HG03378 (cell line): ENCODE results near the gene HSD3B1.
"Not testable (repeated sequence)": the region's sequence is repeated elsewhere in the genome, so short reads cannot be mapped to it uniquely, and the experiment has no call there.

Source experiments
- ATAC-seq: cut with Tn5 transposase; IDR thresholded peaks from one replicate; pipeline ENCODE4 v1.9.1; 2021; ENCODE audit warnings: mild to moderate bottlenecking, moderate library complexity; ENCODE audit not compliant: unreplicated experiment

The HSD3B1 gene

DNA sequence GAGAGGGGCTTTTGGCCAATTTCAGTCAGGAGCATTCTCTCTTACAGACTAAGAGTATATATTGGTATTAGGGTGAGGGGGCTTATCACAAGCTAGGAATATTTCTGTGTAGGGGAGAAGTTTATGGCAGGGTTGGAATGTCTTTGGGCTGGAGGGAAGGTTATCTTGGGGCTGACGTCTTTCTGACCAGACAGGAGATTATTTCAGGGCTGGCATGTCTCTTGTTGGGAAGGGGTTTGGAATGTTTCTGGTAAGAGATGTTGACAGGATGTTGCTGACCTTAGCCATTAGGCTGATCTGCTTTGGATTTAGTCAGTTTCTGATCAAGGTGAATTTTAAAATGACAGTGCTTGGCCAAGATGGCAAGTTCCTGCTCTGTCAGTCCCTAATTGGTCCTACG, 17.8 kb upstream of the HSD3B1 start:
- no peak for ATAC-seq

- no peak for ATAC-seq
These were observed 16.1 kb upstream of the HSD3B1 start for GRCh38 chr1:119490925-119491324.

- no peak for ATAC-seq
These were observed 14.2 kb upstream of the HSD3B1 start for GRCh38 chr1:119492763-119493162.

DNA sequence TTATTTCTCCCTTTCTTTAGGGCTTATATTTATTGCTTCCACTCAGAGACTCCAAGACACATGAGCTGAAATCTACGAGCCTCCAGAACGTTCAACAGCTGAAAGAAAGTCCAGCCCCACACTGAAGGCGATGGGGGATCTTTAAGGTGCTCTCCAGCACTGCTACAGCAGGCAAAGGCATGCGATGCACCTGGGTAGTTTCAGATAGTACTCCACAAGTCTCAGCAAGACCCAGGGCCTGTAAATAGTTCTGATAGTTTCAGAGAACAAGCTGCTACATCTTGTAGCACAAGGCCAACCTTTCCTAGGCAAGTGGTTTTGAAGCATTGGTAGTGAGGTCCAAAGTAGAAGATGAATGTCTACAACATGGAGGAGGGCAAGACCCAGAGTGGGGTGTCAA, 2.2 kb upstream of the HSD3B1 start:
- no peak for ATAC-seq

- ATAC-seq, result no peak
These were observed 3.0 kb downstream of the HSD3B1 start for GRCh38 chr1:119510046-119510445.

DNA sequence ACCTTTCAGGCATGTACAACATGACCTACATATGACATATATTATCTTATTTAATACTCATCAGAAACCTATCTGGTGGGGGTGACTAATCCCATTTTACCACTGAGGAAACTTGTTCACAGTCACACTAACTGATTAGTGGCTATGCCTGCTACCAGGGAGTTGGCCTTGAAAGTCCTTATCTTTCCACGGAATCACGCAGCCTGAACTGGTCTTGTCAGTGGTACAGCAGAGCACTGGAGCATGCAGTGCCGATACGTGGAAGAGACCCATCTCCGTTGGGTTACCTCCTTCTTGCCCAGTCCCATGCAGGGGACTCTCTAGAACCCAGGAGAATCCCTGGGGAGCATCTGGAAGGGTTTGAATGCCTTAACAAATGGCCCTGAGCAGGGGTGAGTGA, 8.2 kb downstream of the HSD3B1 start:
- ATAC-seq, result no peak

DNA sequence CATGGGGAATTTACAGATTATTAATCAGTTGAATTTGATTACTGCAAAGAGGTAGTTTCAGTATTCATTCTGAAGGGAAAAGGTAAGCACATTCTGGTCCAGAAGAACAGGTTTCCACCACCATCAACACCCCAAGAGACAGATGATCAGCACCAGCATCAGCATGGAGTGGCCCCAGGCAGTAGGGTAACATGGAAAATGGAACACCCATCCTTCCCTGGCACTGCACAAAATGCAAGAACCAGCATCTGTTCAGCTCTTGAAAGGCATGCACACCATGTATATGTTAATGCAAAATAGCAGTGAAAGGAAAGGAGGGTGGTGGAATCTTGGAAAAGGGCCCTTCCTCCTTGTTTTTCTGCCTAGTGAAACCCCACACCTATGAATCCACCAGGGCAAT, 9.2 kb downstream of the HSD3B1 start:
- ATAC-seq, result no peak

DNA sequence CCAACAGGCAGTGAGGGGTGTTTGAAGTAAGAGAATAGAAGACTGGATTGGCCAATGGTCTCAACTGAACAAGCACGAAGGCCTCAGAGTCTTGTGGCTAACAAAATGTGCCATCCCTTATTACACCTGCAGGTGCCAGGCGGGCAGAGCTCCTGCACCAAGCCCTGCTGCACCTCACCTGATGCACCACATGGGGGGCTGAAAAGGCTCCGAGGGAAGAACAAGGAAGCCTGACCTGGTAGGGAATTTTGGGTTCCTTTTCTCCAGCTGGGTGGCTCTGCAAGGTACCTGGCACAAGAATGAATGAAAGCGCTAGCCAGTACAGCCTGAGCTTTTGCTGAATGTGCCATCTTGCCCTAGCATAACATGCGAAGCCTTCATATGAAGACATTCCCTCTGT, 9.7 kb downstream of the HSD3B1 start:
- ATAC-seq, result no peak

DNA sequence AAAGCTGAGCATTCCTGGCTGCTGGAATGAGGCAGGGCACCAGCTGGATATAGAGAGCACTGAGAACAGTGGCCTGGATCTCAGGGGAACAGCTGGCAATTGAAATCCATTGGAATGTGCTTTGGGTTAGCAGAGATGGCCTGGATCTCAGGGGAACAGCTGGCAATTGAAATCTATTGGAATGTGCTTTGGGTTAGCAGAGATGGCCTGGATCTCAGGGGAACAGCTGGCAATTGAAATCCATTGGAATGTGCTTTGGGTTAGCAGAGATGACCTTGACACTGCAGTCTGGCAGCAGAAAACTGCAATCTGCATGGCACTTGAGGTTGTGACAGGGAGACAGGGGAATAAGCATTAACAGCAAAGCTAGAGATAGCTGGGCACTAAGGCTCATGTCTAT, 10.7 kb downstream of the HSD3B1 start:
- ATAC-seq, result not testable (repeated sequence)

DNA sequence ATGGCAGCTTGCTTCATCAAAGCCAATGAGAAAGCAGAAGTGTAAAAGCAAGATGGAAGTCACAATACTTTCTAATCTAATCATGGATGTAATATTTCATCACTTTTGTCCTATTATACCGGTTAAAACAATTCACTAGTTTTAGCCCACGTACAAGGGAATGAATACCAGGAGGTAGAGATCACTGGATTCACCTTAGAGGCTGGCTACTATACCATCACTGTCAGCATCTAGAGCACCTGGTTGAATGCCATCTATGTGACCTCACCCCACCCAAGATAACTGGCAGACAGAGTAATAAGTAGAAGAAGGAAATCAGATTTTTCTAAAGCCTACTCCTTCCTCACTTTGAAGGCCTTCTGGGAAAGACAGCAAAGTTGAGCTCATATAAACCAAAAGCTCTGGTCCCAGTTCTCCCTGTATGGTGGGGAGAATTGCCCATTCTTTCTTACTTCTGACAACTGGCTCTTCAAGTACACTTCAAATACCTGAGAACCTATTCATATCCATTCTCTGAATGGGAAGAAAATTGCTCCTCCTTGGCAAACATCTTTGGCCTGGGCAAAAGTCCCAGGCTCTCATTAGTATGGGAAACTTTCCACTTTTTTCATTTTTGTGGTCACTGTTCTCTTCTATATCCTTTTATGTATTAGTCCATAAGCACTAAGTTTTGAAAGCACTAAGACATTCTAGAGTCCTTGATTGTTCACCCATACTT, 24.8 kb downstream of the HSD3B1 start:
- no peak for ATAC-seq

GRCh38 chr1:119532324-119532910, 25.4 kb downstream of the HSD3B1 start:
- no peak for ATAC-seq

DNA sequence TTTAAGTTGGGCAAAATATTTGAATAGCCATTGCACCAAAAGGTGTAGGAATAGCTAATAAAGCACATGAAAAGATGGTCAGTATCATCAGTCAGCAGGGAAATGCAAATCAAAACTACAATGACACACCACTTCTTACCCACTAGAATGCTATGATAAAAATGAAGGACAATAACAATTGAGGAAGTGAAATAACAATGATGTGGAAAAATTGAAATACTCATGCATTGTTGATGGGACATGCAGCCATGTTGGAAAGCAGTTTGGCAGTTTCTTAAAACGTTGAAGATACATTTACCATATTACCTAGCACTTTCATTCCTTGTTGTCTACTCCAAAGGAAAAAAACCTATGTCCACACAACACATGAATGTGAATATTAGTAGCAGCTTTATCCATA, 28.4 kb downstream of the HSD3B1 start:
- ATAC-seq, result no peak

GRCh38 chr1:119537966-119538365, 31.0 kb downstream of the HSD3B1 start:
- no peak for ATAC-seq

GRCh38 chr1:119539636-119540035, 32.6 kb downstream of the HSD3B1 start:
- no peak for ATAC-seq

DNA sequence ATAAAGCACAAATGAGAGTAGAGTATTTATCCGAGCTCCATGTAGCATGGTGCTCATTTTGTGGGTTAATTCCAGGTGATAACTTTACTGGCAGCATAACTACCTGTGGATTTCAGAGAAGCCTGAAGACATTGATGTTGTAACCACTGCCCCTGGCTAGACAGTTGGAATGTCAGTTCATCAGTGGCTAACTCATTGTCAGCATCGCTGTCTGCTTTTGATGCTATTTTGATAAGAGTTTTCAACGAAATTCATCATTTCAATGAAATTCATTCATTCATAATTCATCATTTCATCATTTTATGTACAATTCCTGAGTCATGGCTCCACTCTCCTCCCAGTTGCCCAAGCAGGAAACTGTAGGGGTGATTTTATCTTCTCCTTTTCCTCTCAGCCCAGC, 34.4 kb downstream of the HSD3B1 start:
- ATAC-seq, result no peak

GRCh38 chr1:119542492-119542946, 35.5 kb downstream of the HSD3B1 start:
- no peak for ATAC-seq

- ATAC-seq, result no peak
These were observed 37.3 kb downstream of the HSD3B1 start for GRCh38 chr1:119544165-119544762.

DNA sequence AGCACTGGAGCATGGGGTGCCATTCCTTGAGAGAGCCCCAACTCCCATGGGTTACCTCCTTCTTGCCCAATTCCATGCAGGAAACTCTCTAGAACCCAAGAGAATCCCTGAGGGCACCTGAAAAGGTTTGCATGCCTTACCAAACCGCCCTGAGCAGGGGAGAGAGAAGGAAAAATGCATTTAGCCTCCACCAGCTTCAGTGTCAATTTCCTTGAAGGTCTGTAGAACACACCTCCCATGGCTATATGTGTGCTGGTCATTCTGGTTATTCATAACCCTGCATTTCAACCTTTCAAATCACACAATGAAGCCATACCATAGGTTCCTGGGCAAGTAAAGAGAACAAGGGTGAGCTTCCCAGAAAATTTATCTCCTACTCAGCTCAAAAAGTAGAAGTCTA, 39.6 kb downstream of the HSD3B1 start:
- ATAC-seq, result no peak

- no peak for ATAC-seq
These were observed 40.3 kb downstream of the HSD3B1 start for GRCh38 chr1:119547306-119547705.

- no peak for ATAC-seq
These were observed 40.8 kb downstream of the HSD3B1 start for GRCh38 chr1:119547805-119548204.

DNA sequence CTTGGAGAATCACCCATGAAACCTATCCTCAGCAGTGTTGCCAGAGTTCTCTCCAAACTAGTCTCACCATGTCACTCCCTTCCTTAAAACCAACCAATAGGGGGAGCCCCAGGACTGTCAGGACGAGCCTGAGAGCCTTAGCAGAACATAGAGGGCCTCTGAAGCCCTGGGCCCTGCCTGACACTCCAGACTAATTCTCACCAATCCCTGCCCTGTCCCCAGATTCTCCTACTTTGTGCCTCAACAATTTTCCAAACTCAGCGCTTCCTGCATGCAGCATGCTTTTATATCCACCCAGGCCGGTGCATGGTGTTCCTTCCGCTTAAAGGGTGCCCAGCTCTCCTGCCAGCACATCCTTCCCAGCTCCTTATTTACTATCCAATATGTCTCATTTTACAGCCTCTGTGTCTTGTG, 42.7 kb downstream of the HSD3B1 start:
- ATAC-seq, result no peak

- no peak for ATAC-seq
These were observed 43.4 kb downstream of the HSD3B1 start for GRCh38 chr1:119550381-119550780.
